ENCODE measurements around the gene APBA1.

Gene APBA1

DNA sequence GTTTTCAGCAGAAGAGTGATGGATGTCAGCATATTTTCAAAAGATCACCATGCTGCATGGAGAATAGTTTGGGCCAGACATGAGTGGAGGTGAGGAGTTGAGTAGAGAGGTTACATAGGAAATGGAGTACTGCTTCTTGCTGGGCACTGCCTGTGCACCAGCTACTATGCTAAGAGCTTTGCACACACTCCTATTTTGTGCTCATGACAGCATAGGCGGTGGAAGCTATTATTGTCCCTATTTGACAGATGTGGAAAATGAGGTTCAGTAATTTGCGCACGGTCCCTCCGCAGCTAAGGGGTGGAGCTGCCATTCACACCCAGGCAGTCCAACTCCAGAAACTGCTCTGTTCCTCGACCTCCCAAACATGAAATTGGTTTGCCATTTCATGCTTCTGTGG lies 279.3 kb downstream of the APBA1 start:
- no peak for DNase-seq

- DNase-seq: no peak
Measured at GRCh38 chr9:69391946-69392345, 280.2 kb downstream of the APBA1 start.

- DNase-seq: no peak
Measured at GRCh38 chr9:69391487-69391886, 280.7 kb downstream of the APBA1 start.

- DNase-seq: no peak
Measured at GRCh38 chr9:69389437-69389995, 282.7 kb downstream of the APBA1 start.

DNA sequence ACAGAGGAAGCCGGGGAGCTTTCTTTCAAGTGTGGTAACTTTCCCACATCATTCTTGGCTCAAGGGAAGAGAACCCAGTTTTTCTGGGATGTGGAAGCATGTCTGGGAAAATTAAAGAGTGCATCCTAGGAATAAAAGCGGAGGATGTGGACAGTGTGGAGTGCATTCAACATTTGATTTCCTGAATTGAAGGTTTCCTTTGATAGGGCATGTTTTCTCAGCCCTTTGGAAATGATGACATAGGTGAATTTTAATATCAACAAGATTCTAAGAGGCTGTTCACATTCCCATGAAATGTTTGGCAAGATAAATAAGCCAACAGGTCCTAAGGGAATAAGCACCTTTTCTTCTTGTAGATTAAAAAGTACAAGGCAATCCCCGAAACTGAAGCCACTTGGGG lies 283.6 kb downstream of the APBA1 start:
- no peak for DNase-seq

DNA sequence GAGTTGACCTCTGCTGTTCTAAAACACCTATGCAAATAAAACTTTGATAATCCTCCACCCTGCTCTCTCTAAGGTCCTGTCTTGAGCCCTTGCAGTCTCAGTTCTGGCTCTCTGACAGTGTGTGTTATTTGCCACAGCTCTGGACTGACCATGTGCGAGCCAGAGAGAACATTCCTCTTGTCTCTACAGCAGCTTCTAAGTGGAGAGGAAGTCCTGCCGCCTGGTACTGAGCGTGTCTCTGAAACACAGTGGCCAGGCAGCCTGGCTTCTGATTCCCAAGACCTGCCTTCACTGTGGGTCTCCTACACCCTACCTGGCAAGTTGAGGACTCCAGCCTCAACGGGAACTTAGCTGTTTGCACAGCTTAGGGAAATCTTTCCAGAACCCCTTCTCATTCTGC lies 285.5 kb downstream of the APBA1 start:
- DNase-seq: no peak

DNA sequence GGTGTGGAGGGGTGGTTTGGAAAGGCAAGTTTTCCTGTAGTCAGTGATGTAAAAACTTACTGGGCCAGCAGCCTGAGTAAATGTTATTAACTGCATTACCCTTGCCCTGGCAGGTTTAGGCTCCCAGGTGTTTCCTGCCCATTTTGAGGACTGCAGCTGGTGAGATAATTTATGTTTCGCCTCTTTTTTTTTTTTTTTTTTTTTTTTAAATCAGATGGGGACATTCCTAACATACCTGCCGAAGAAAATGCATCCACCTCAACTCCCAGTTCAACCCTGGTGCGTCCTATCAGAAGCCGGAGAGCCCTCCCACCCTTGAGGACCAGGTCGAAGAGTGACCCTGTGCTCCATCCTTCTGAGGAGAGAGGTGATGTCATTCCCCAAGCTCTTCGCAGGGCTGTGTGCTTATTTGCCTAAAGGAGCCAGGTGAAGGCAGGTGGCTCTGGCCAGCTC lies 286.6 kb downstream of the APBA1 start:
- no peak for DNase-seq

DNA sequence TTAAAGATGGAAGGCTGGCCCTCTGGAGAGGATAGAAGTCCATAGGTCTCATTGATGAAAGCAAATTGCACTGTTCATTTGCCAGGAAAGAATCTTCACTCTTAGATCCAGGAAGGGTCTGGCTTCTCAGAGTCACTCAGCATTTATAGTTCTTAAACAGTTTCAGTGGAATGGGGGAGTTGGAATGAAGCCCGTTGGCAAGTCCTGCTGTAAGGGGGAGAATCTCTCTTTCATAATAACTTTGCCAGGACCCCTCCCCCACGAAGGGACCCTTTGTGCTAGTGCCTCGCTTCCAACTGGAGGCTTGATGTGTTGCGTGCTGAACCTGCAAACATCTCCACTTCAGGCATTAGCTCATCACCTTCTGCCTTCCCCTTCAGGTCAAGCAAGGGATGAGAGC lies 290.0 kb downstream of the APBA1 start:
- no peak for DNase-seq

DNA sequence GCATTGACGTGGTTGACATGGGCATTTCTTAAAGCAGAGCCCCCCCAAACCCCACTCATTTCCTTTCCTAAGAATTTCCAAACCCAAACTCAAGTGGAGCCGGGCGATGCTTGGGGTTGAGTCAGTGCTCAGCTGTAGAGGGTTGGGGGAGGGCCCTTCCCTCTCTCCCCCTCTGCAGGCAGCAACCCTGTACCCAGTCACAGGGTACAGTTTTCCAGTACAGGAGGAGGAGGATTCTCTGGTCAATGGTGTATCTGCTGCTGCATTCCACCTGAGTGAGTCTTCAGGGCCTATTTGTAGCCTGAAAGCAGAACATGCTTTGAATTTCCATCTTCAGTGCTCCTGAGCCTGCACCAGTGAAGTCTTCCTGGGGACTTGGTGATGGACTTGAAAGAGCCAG lies 291.4 kb downstream of the APBA1 start:
- no peak for DNase-seq

DNA sequence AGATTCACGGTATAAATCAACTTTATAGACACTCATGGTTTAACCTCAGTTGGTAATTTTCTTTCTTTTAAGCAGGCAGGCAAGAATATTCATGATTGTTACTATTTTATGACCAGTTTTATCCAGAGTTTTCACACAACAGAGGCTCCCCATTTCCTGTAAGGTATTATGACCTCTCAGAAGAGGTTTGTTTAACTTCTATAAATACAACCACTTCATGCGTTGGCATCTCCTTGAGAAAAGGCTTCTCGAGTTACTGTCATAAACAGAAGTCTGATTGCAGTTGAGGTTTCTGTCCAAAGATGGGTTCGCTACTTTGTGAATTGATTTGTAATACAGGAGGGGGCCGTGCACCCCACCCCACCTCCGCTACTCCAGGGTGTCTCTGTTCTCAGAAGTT lies 291.9 kb downstream of the APBA1 start:
- no peak for DNase-seq

GRCh38 chr9:69379270-69379982 lies 292.7 kb downstream of the APBA1 start:
- no peak for DNase-seq

DNA sequence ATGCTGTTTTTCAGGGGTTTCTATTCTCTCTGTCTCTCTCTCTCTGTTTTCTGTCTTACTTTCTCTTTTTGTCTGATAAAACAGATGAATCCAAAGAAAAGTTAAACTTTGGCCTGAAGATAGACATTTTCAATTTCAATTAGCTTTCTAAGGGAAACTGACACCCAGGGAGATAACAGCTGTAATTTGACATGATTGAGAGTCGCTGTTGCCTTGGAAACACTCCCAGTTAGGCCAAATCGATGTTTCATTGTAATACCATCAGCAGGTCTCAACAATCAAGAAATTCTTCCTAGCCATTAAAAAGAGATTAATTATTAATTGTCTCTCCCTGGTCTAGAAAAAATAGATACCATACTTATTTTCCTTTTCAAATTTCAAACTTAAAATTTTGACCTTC lies 294.2 kb downstream of the APBA1 start:
- DNase-seq: no peak

All from NCI-H1092 treated with DMSO at 0.1 percent for 48 hours (cell line).